ENCODE results near the gene ARHGEF2. TPM values are rescaled to one million over a fixed set of nuclear protein-coding genes. Genes with fewer than 3 reads are reported as not detected.

The ARHGEF2 gene
- total RNA-seq, 2 experiments from 2014 or later = 157 to 191 TPM

- H3K27me3 Mint-ChIP-seq = no peaks in the 10 kb centered on the region
- H3K27ac Mint-ChIP-seq = peak overlapping the region; percentile 77
Measured at GRCh38 chr1:156006666-156007376, 28.5 kb upstream of the ARHGEF2 start.

GRCh38 chr1:156004843-156005584 lies 26.7 kb upstream of the ARHGEF2 start:
- Mint-ChIP-seq H3K4me3 (peak overlapping the region; percentile 39), H3K4me1 (peaks cover 38% of the 10 kb centered on the region), H3K9me3 (no peaks in the 10 kb centered on the region), H3K27me3 (no peaks in the 10 kb centered on the region), H3K36me3 (ENCODE audit: low read depth) (peaks cover 25% of the 10 kb centered on the region), H3K27ac (peak overlapping the region; percentile 86)
- CTCF ChIA-PET = interaction anchor here (0.5 to 2.2 kb wide), 4 partner anchors 9 to 177 kb away, joined by 3 to 6 read pairs (median 4); no protein-coding TSS in a partner anchor
- POLR2A ChIA-PET = interaction anchor here (0.6 kb wide), 1 partner anchor 58 kb away, joined by 3 read pairs; no protein-coding TSS in a partner anchor
- DNase-seq = peak; percentile 47

More at GRCh38 chr1:156006666-156007376, 28.5 kb upstream of the ARHGEF2 start:
- Mint-ChIP-seq H3K4me1 (peaks cover 39% of the 10 kb centered on the region), H3K4me3 (no peak overlapping the region), H3K9me3 (no peaks in the 10 kb centered on the region), H3K36me3 (ENCODE audit: low read depth) (peaks cover 41% of the 10 kb centered on the region)
- DNase-seq = no peak
- CTCF ChIA-PET = interaction anchor here (0.7 to 0.9 kb wide), 2 partner anchors 28 to 63 kb away, joined by 3 read pairs; no protein-coding TSS in a partner anchor
- POLR2A ChIA-PET = interaction anchor here (0.6 to 1.2 kb wide), 2 partner anchors 31 to 61 kb away, joined by 3 to 4 read pairs; no protein-coding TSS in a partner anchor

- no peak overlapping the region for H3K27ac Mint-ChIP-seq
- H3K4me1 Mint-ChIP-seq = peaks cover 34% of the 10 kb centered on the region
- ChIA-PET POLR2A (no interaction called here), CTCF (interaction anchor here (0.9 to 2.2 kb wide), 2 partner anchors 7 to 170 kb away, joined by 3 to 6 read pairs; no protein-coding TSS in a partner anchor)
- H3K27me3 Mint-ChIP-seq = no peaks in the 10 kb centered on the region
- H3K36me3 Mint-ChIP-seq (ENCODE audit: low read depth) = peaks cover 17% of the 10 kb centered on the region
- no peak overlapping the region for H3K4me3 Mint-ChIP-seq
- no peaks in the 10 kb centered on the region for H3K9me3 Mint-ChIP-seq
- DNase-seq = no peak
Measured at GRCh38 chr1:156003923-156004188, 25.5 kb upstream of the ARHGEF2 start.

- Mint-ChIP-seq H3K4me3 (no peak overlapping the region), H3K9me3 (no peaks in the 10 kb centered on the region), H3K36me3 (ENCODE audit: low read depth) (peaks cover 11% of the 10 kb centered on the region), H3K27ac (peak overlapping the region; percentile 56), H3K27me3 (no peaks in the 10 kb centered on the region), H3K4me1 (peaks cover 28% of the 10 kb centered on the region)
- POLR2A ChIA-PET = no interaction called here
- DNase-seq = no peak
- CTCF ChIA-PET = interaction anchor here (1.1 to 2.0 kb wide), 2 partner anchors 13 to 40 kb away, joined by 3 to 11 read pairs; no protein-coding TSS in a partner anchor
Measured at GRCh38 chr1:156002188-156002911, 24.0 kb upstream of the ARHGEF2 start.

GRCh38 chr1:156001662-156002171 lies 23.4 kb upstream of the ARHGEF2 start:
- H3K4me3 Mint-ChIP-seq = no peak overlapping the region
- peak overlapping the region; percentile 56 for H3K27ac Mint-ChIP-seq
- peaks cover 27% of the 10 kb centered on the region for H3K4me1 Mint-ChIP-seq
- H3K36me3 Mint-ChIP-seq (ENCODE audit: low read depth) = peaks cover 5% of the 10 kb centered on the region
- H3K9me3 Mint-ChIP-seq = no peaks in the 10 kb centered on the region
- DNase-seq = no peak
- H3K27me3 Mint-ChIP-seq = no peaks in the 10 kb centered on the region
- CTCF ChIA-PET = interaction anchor here (0.8 to 2.0 kb wide), 3 partner anchors 13 to 39 kb away, joined by 3 to 11 read pairs (median 3); no protein-coding TSS in a partner anchor
- POLR2A ChIA-PET = no interaction called here

GRCh38 chr1:156001021-156001661 lies 22.8 kb upstream of the ARHGEF2 start:
- no peak overlapping the region for H3K27ac Mint-ChIP-seq
- ChIA-PET POLR2A (no interaction called here), CTCF (interaction anchor here (0.8 to 2.0 kb wide), 3 partner anchors 12 to 39 kb away, joined by 3 to 11 read pairs (median 3); no protein-coding TSS in a partner anchor)
- H3K9me3 Mint-ChIP-seq = no peaks in the 10 kb centered on the region
- peaks cover 3% of the 10 kb centered on the region for H3K36me3 Mint-ChIP-seq (ENCODE audit: low read depth)
- no peak overlapping the region for H3K4me3 Mint-ChIP-seq
- DNase-seq = no peak
- peaks cover 25% of the 10 kb centered on the region for H3K4me1 Mint-ChIP-seq
- H3K27me3 Mint-ChIP-seq = no peaks in the 10 kb centered on the region

- ChIA-PET CTCF (interaction anchor here (2.7 kb wide), 1 partner anchor 11 kb away, joined by 14 read pairs; no protein-coding TSS in a partner anchor), POLR2A (no interaction called here)
- Mint-ChIP-seq H3K27me3 (peaks cover 3% of the 10 kb centered on the region), H3K4me1 (peaks cover 23% of the 10 kb centered on the region), H3K27ac (no peak overlapping the region), H3K4me3 (no peak overlapping the region), H3K9me3 (no peaks in the 10 kb centered on the region), H3K36me3 (ENCODE audit: low read depth) (no peaks in the 10 kb centered on the region)
- DNase-seq = no peak
Measured at GRCh38 chr1:155999964-156000363, 21.6 kb upstream of the ARHGEF2 start.

GRCh38 chr1:155996166-155996565 lies 17.8 kb upstream of the ARHGEF2 start:
- Mint-ChIP-seq H3K9me3 (no peaks in the 10 kb centered on the region), H3K4me3 (no peak overlapping the region), H3K27ac (no peak overlapping the region), H3K27me3 (peaks cover 3% of the 10 kb centered on the region), H3K36me3 (ENCODE audit: low read depth) (no peaks in the 10 kb centered on the region), H3K4me1 (peaks cover 10% of the 10 kb centered on the region)
- DNase-seq = no peak
- CTCF ChIA-PET = interaction anchor here (1.0 to 2.0 kb wide), 4 partner anchors 9 to 70 kb away, joined by 5 to 8 read pairs (median 6); no protein-coding TSS in a partner anchor
- POLR2A ChIA-PET = interaction anchor here (0.7 kb wide), 1 partner anchor 40 kb away, joined by 3 read pairs; no protein-coding TSS in a partner anchor

- H3K36me3 Mint-ChIP-seq (ENCODE audit: low read depth) = no peaks in the 10 kb centered on the region
- no peaks in the 10 kb centered on the region for H3K9me3 Mint-ChIP-seq
- H3K27me3 Mint-ChIP-seq = peaks cover 3% of the 10 kb centered on the region
- peaks cover 25% of the 10 kb centered on the region for H3K4me1 Mint-ChIP-seq
- POLR2A ChIA-PET = no interaction called here
- H3K27ac Mint-ChIP-seq = no peak overlapping the region
- DNase-seq = no peak
- H3K4me3 Mint-ChIP-seq = no peak overlapping the region
- CTCF ChIA-PET = interaction anchor here (0.6 to 0.7 kb wide), 4 partner anchors 65 to 902 kb away, joined by 3 read pairs; no protein-coding TSS in a partner anchor
Measured at GRCh38 chr1:155993595-155993994, 15.2 kb upstream of the ARHGEF2 start.

GRCh38 chr1:155990005-155990739 lies 11.8 kb upstream of the ARHGEF2 start:
- ChIA-PET POLR2A (interaction anchor here (0.9 to 1.3 kb wide), 3 partner anchors 50 to 56 kb away, joined by 3 to 7 read pairs (median 4); partner anchors contain the start of gene KHDC4), CTCF (interaction anchor here (0.5 to 4.1 kb wide), 27 partner anchors 8 to 739 kb away, joined by 3 to 38 read pairs (median 5); partner anchors contain the start of genes ARHGEF2, KHDC4 and RXFP4)
- Mint-ChIP-seq H3K9me3 (no peaks in the 10 kb centered on the region), H3K4me3 (no peak overlapping the region), H3K27ac (no peak overlapping the region), H3K4me1 (peaks cover 21% of the 10 kb centered on the region), H3K27me3 (no peaks in the 10 kb centered on the region), H3K36me3 (ENCODE audit: low read depth) (no peaks in the 10 kb centered on the region)
- DNase-seq = no peak

All from activated CD4-positive, alpha-beta T cell treated with anti-CD3 and anti-CD28 coated beads, Interleukin-2, amount 10 ng/mL, durations not matched to agents 7 days and 5 days (primary cell).